Activated CD4-positive, CD25-positive, alpha-beta regulatory T cell treated with anti-CD3 and anti-CD28 coated beads, Interleukin-2, amount 50 U/mL, for 16 hours (primary cell): ENCODE results near the gene NOTCH3.

Experiments
- DNase-seq: peaks from one replicate; pipeline ENCODE4 v3.0.0-alpha.2; 2020; ENCODE audit warnings: low read depth, low spot score

The NOTCH3 gene

DNA sequence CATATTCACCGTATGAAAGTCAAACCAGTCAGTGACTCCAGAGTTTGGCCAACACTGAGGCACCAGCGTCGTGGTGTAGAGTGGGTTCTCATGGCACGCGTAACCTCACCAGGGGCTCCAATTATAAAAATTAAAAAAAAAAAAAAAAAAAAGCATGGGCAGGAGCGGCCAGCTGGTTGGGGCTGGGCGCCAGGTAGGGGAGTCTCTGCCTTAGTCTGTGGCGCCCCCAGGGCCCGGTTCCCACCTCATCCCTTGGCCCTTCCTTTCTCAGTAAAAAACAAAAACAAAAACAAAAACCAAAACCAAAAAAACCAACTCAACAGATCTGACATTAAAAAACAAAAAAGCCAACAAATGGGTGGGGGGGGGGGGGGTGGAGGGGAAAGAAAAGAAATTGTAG lies 36.1 kb upstream of the NOTCH3 start:
- DNase-seq: no peak

DNA sequence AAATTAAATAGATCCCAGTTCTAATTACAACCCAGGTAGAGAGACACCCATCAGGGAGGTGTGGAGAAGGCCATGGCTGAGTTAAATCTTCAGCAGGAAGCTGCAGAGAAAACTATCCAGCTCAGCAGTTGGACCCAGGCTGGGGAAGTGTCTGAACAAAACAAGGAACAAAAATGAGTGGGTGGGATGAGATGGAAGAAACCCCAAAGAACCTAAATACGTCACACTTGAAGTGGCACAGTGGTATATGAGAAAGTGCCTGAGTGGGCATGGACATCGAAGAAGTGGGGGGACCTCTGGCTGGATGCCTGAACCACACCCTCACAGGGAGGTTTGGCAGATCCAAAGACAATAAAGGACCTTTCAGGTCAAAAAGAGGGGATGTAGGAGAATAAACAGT lies 35.0 kb upstream of the NOTCH3 start:
- DNase-seq: no peak

DNA sequence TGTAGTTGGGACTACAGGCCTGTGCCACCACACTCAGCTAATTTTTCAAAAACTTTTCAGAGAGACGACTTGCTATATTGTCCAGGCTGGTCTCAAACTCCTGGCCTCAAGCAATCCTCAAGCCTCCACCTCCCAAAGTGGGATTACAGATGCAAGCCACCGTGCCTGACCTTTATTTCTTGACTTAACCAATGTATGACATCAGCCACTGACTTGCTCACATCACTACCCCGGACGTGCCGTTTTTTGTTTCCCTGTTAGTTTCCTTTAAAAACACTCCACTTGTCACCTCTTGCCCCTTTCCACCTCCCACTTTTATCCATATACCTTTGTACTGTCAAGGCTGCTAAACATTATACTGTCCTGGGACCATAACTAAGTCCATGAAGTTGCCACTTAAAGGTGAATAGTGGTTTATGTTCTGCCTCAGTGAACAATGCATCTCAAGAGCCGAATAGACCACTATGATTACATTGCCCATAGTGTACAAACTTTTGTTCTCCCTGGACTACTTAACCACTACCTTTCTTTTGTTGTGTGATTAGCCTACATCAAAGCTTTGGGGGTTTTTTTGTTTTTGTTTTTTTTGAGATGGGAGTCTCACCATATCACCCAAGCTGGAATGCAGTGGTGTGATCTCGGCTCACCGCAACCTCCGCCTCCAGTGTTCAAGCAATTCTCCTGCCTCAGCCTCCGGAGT lies 33.8 kb upstream of the NOTCH3 start:
- no peak for DNase-seq

DNA sequence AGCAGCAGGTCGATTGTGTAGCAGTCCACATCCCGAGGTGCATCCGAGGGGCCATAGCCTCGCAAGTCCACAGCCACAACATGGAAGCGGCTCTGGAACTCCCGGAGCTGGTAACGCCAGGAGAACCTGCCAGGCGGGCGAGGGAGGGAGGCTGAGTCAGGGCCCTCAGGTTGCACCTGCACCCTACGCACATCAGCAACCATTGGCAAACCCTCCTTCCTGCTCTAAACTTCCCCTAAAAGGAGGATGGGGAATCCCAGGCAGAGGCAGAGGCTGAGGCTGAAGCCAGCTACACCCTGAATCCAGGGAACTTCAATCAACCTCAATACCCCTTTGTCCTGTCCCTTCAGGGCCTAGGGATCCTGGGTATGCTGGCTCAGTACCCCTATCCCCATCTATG lies 30.5 kb upstream of the NOTCH3 start:
- DNase-seq: no peak

DNA sequence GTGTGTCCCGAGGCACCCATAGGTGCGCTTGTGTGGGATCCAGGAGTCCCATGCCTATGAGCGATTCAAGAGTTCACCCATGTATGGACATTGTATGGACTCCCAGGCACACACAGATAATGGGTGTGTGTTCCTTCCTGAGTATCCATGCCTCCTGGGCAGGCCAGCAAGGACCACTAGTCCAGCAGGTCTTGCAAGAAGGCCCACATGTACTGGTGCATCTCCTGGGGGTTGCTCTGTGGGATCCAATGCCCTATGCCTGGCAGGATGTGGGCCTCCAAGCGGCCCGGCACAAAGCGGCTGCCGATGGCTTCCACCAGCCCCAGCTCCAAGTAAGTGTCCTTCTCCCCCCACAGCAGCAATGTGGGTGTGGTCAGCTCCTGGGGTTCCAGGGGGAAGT lies 26.5 kb upstream of the NOTCH3 start:
- DNase-seq: no peak

DNA sequence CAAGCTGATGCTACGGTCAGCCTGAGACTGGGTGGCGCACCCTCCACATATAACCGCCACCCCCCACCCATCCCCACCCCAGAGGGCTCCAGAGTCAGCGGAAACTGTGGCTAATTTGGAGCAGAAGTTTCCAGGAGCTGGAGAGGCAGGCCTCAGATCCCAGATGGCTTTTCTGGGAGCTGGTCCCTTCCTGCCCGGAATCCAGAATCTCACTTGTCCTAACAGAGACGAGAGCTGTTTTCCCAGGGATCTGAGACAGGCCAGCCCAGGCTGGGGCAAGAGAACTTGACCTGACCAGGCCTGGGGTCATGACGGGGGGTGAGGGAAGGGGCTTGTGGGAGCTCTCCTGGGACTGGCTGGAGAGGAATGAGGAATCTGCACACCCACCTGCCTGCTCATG lies 25.0 kb upstream of the NOTCH3 start:
- no peak for DNase-seq

DNA sequence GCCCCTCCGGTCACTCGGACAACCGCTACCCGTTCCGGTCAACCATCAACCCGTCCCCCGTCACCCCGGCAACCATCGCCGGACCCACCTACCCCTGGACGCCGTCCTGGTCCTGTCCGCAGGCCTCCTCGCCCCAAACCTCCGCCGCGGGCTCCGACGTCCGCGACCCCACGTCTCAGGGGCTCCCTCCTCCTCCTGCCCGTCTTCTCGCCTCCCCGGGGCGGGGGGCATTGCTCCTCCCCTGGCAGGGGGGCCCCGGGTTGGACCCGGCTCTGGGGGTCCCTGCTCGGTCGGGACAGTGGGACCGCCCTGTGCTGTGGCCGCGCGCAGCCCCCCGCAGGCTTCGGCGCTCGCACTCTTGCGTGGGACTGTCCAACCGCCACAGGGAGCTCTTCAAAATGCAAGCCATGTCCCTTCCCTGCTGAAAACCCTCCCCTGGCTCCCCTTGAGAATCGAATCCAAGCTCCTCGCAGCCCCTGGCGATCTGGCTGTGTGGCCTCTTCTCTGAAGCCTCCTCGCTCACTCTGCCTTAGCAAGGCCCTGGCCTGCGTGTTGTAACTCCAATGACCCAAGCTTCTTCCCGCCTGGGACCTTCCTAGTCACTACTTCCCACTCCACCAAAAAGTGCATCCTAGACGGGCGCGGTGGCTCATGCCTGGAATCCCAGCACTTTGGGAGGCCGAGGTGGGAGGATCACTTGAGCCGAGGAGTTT lies 23.0 kb upstream of the NOTCH3 start:
- no peak for DNase-seq

DNA sequence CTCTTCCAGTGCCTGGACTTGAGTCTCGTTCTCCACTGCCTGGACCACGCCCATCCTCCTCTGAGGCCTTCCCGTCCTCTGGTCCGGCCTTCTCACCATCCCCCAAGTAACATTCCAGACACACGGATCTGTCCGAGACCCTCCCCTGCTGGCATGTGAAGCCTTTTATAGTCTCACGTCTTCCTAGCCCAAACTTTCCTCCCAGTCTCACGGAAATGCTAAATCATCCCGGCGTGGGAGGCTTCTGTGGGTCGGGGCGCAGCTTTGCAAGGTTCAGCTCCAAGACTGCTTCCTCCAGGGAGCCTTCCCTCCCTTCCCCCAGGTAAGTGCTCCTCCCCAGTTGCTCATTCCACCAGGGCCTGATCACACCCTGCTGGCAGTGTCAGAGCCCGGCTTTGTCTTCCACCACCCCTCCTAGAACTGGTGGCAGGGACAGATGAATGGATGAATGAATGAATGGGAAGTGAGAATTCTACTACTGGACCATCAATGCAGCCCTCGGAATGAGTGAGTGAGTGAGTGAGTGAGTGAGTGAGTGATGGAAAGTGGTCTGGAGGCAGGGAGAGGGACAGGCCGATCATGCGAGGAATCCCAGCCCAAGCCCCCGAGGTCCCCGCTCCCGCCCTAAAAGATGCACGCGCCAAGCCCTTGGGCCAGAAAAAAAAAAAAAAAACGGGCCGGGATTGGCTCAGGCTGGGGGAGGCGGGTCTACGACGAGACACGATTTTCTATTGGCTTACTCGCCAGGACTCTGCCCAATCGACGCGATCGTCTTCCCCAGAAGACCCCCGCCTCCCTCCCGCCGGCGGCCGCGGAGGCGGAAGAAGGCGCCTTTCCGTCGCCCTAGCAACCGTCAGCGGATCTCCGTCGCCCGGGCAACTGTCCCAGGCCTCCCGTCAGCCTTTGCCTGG lies 22.2 kb upstream of the NOTCH3 start:
- peak; percentile 34 for DNase-seq

DNA sequence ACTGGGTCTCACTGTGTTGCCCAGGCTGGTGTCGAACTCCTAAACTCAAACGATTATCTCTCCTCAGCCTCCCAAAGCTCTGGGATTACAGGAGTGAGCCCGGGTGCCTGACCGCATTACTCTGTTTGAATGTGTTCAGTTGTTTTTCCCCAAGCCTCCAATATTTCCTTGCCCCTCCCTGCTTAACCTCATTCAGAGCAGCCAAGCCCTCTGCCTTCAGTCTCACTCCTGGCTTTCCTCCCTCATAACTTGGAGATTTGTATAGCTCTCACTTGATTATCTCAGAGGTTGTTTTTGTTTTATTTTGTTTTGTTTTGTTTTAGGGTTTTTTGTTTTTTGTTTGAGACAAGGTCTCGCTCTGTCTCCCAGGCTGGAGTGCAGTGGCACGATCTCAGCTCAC lies 20.0 kb upstream of the NOTCH3 start:
- no peak for DNase-seq

DNA sequence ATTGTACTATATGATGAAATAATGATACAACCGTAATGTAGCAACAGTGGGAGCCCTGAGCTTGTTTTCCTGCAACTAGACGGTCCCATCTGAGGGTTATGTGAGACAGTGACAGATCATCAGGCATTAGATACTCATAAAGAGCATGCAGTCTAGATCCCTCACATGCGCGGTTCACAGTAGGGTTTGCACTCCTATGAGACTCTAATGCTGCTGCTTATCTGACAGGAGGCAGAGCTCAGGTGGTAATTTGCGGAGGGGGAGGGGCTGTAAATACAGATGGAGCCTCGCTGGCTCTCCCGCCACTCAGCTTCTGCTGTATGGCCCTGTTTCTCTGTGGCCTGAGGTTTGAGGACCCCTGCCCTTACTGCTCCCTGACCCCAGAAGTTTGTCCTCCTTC lies 17.7 kb upstream of the NOTCH3 start:
- no peak for DNase-seq

DNA sequence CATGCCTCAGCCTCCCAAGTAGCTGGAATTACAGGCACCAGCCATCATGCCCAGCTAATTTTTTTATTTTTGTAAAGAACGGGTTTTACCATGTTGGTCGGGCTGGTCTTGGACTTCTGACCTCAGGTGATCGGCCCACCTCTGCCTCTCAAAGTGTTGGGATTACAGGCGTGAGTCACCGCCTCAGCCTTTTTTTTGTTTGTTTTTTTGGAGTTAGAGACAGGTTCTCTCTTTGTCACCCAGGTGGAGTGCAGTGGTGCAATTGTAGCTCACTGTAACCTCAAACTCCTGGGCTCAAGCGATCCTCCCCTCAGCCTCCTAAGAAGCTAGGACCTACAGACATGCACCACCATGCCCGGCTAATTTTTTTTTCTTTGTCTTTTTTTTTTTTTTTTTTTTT lies 15.6 kb upstream of the NOTCH3 start:
- no peak for DNase-seq

DNA sequence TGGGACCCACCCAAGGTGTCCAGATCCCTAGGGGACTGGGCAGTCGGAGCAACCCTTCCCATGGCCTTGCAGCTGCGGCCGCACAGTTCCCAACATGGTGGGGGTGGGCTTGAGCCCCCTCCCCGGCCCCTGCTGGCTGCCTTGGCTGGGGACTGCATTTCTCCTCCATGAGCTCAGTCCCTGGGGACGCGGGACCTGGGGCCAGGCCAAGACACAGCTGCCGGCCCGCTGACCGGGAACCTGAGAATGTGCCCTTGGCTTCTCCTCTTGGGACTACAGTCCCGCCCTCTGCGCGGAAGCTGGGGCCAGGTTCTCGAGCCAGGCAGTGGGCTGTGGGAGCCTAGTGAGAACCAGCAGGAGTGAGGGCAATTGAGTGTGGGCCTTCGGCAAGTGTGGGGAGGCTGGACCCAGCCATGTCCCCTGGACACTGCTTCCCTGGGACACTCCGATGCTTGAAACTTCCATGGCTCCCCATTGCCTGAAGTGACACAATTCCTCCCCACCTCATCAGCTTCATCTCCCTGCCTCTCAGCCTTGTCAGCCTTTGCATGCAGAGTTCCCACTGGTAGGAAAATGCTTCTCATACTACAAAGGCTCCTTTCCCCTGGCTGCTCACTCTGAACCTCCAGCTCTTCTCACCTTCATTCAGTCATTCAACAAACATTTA lies 13.1 kb upstream of the NOTCH3 start:
- no peak for DNase-seq

DNA sequence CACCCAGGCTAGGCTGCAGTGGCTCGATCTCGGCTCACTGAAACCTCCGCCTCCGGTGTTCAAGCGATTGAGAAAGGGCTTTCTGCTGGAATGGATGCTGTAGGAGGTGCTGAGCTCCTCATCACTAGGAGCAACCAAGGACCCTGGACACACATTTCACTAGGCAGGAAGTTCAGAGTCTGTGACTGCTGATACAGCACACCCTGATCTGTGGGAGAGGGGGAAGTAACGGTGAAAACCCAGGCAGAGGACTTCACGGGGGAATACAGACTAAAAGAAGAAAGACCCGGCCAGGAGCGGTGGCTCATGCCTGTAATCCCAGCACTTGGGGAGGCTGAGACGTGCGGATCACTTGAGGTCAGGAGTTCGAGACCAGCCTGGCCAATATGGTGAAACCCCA lies 11.9 kb upstream of the NOTCH3 start:
- DNase-seq: no peak

DNA sequence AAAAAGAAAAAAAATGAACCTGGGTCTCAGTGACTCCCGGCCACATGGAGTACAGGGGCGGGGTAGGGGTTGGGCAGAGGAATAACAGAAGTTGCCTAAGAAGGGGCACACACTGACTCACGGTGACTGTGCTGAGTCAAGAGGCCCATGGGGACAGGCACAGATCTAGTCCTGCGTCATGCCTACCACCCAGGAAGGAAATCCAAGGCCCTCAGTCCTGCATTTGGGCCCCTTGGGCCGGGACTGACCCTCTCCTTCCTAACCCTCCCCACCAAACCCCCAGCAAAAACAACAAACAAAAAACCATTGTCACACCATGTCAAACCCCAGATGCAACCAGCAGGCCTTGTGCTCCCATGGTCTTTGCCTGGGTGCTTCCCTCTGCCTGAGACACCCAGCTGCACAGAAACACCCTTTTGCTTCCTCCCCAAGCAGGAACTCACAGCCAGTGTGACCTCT lies 9.6 kb upstream of the NOTCH3 start:
- no peak for DNase-seq

DNA sequence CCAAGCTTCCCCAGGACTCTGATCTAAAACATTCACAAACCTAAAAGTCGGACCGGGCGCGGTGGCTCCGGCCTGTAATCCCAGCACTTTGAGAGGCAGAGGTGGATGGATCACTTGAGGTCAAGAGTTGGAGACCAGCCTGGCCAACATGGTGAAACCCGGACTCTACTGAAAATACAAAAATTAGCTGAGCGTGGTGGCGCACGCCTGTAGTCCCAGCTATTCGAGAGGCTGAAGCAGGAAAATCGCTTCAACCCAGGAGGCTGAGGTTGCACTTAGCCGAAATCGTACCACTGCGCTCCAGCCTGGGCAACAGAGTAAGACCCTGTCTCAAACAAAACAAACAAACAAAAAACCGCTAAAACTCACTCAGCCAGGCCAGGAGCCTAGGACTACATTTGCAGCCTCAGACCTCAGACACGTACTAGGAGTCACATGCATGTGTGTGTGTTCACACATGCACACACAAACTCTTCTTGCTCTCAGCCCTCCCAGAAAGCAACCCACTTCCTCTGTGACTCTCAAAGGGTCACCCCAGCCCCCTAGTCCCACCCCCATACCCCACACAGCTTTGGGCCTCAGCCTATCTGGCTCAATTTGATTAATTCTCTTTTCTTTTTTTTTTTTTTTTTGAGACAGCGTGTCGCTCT lies 704 bp upstream of the NOTCH3 start:
- no peak for DNase-seq

DNA sequence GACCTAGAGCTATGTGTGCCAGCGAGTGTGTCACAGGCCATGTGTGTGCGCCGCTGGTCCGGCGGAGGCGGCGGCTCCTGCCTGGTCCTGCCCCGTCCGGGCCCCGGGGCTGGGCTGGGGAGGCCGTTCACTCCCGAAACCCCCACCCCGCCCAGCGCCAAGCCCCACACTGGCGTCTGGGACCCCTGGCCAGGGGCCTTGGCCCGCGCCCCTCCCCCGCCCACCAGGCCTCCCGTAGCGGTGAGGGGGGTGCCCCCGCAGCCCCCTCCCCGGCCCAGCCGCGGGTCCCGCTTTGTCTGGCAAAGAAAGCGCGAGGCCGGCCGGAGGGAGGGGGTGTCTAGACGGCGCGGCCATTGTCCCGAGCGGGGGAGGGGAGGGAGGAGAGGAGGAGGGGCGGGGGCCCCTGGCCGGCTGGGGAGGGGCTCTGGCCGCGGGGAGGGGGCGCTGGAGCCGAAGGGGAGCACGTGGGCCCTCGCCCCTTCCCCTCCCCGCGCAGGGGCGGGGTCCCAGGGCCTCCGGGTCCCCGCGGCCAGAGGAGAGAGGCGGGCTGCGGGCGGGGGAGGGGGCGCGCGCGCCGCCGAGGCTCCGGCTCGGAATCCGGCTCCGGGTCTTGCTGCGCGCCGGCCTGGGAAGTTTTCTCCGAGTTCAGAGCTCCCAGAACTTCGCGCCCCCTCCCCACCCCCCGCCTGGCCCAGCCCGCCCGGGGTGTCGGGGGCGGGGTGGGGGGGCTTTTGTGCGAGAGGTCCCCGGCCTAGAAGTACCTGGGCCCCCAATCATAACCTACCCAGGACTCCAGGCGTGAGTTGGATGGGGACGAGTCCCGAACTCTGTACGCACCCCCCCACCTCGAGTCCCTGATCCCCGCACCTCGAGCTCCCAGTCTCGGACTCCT lies 888 bp downstream of the NOTCH3 start:
- DNase-seq: no peak

DNA sequence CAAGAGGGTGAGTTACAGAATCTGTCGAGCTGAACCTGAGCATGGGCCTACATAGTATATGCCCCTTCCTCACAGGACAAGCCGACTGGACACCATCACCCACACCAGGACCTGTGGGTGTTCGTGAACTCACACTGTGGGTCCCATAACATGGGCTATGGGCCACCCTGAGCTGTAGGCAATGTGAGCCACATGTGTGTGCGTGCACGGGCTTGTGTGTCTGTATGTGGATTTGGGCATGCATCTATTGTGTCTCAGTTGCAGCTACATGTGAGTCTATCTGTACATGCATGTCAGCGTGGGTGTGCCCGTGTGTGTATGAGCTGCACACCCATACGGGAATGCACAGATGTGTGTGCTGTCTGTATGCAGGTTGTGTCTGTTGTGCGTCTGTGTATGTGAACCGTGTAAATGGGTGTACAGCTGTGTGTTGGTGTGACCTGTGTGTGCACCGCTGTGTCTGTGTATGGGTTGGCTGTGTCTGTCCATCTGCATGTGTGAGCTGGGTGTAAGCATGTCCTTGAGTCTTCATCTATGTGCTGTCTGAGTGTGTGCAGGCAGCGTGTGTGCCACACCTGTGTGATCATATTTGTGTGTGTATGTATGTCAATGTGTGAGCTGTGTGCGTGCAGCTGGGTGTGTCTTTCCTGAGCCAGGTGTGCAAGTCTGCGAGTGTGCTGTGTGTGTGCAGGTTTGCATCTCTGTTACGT lies 1.7 kb downstream of the NOTCH3 start:
- DNase-seq: no peak

DNA sequence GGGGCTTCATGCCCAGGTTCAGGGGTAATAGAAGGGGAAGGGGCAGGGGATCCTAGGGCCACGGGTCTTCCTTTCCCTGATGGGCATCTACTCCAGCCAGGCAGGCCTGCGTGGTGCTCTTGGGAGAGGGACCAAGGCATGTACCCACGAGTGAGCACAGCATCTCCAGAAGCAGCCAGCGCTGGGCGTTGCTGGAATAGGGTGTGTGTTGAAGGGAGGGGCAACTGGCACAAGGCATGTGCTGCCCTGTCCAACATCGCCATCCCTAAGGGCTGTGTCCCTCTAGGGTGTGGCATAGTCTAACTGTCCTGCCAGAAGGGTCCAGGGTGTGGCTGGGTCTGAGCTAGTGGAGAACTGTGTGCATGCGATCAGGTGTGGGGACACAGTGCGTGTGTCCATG lies 2.9 kb downstream of the NOTCH3 start:
- no peak for DNase-seq

DNA sequence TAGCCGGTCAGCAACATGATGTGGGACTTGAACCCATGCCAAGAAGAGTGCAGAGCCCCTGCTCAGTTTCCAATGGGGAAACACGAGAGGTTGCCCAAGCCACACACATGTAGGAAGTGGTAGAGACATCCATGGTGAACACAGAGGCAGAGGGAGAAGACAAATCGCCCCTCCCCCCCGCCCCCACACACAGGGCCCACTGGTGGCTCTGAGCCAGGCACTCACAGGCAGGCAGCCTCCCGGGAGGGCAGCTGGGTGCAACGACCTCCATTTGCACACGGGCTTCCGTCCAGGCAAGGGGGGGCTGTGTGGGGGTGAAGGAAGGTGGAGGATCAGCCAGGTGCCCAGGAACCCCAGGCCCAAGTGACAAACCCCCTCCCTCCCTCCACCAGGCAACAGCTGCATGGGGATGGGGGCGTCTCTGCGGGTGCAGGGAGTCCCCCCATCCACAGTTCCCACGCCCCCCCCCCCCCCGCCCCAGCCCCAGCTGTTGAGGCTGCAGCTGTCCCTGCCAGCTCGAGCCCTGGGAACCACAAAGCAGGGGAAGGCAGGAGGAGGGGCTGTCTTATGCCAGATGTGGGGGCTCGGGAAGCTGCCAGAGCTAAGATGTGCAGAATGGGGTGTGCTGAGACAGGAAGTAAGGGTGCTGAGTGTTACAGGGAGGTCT lies 3.4 kb downstream of the NOTCH3 start:
- no peak for DNase-seq
